SK-N-SH treated with all-trans-retinoic acid at 6 μM for 48 hours (cell line): ENCODE measurements around the gene YWHAE.

ENCODE experiments used
- ARNTL ChIP-seq: fragments of 450-650 bp; formaldehyde crosslinking; IDR thresholded peaks from 2 replicates; pipeline ENCODE4 v1.5.0; 2020; ENCODE audit warnings: low read depth, mild to moderate bottlenecking, moderate library complexity, borderline replicate concordance
- ESRRG ChIP-seq: fragments of 250-450 bp; sonication (Bioruptor Pico); IDR thresholded peaks from 2 replicates; pipeline ENCODE4 v1.6.1; 2021; ENCODE audit warnings: mild to moderate bottlenecking
- ISL1 ChIP-seq: fragments of 250-450 bp; sonication (Bioruptor Pico); IDR thresholded peaks from 2 replicates; pipeline ENCODE4 v2.1.2; 2022; ENCODE audit warnings: mild to moderate bottlenecking, moderate library complexity
- PPARA ChIP-seq: fragments of 250-450 bp; sonication (Bioruptor Pico); IDR thresholded peaks from 2 replicates; pipeline ENCODE4 v1.5.0; 2020; ENCODE audit warnings: mild to moderate bottlenecking, borderline replicate concordance
- TCF4 ChIP-seq: fragments of 250-450 bp; sonication (Bioruptor Pico); IDR thresholded peaks from 2 replicates; pipeline ENCODE4 v1.8.0; 2021; ENCODE audit warnings: mild to moderate bottlenecking, moderate library complexity, borderline replicate concordance
- ZFP3 ChIP-seq: fragments of 250-450 bp; sonication (Bioruptor Pico); IDR thresholded peaks from 2 replicates; pipeline ENCODE4 v1.5.0; 2020; ENCODE audit warnings: mild to moderate bottlenecking, moderate library complexity
- ZNF8 ChIP-seq: fragments of 450-650 bp; formaldehyde crosslinking; IDR thresholded peaks from 2 replicates; pipeline ENCODE4 v1.5.0; 2020; ENCODE audit warnings: mild to moderate bottlenecking, moderate library complexity
- TF ChIP-seq, protein P1 (sequence below): fragments of 250-450 bp; sonication (Bioruptor Pico); IDR thresholded peaks from 2 replicates; pipeline ENCODE4 v1.8.0; 2021; ENCODE audit warnings: low read depth, mild to moderate bottlenecking, moderate library complexity, borderline replicate concordance

DNA sequence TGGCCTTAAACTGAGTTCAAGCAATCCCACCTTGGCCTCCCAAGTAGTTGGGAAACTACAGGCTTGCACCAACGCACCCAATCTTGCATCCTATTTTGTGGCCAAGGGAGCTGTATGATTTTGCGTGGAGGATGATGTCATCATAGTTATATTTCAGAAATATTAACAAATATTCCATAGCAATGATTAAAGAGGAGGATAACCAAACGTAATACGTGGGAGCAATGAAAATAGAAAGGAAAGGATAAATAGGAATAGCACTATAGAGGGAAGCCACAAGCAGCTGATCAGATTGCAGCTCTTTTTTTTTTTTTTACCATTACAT, 2.2 kb upstream of the YWHAE start:
- TF ChIP-seq ZFP3 (no peak), ARNTL (CRISPR knock-in tag) (no peak), TCF4 (no peak), PPARA (no peak), ZNF8 (no peak), ESRRG (CRISPR knock-in tag) (no peak), ISL1 (no peak)
- TF ChIP-seq, protein P1, sequence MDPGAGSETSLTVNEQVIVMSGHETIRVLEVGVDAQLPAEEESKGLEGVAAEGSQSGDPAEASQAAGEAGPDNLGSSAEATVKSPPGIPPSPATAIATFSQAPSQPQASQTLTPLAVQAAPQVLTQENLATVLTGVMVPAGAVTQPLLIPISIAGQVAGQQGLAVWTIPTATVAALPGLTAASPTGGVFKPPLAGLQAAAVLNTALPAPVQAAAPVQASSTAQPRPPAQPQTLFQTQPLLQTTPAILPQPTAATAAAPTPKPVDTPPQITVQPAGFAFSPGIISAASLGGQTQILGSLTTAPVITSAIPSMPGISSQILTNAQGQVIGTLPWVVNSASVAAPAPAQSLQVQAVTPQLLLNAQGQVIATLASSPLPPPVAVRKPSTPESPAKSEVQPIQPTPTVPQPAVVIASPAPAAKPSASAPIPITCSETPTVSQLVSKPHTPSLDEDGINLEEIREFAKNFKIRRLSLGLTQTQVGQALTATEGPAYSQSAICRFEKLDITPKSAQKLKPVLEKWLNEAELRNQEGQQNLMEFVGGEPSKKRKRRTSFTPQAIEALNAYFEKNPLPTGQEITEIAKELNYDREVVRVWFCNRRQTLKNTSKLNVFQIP, result no peak
